AG04449 (cell line): ENCODE measurements around the gene CREG1.

Source experiments
- CTCF ChIA-PET: fragments of 350-600 bp; formaldehyde crosslinking; extraction: SDS; loops from one replicate; lab custom pipeline; 2021; ENCODE audit warnings: antibody characterized with exemption; lab: Yijun Ruan, JAX
- POLR2A ChIA-PET: fragments of 400-600, 350-600 bp; formaldehyde crosslinking; extraction: SDS; loops from one replicate; lab custom pipeline; 2020; ENCODE audit warnings: antibody characterized with exemption, inconsistent platforms; lab: Yijun Ruan, JAX
- DNase-seq: peaks from one replicate; pipeline ENCODE4 v3.0.0-alpha.2; 2010; ENCODE audit warnings: low read depth, low spot score
- H3K4me3 ChIP-seq: 2 replicates; pipeline ENCODE4 v1.5.1; 2011; ENCODE audit warnings: low read depth, mild to moderate bottlenecking, control low read depth, low read length
- CTCF ChIP-seq: IDR thresholded peaks from one replicate; pipeline ENCODE4 v1.5.1; 2011; ENCODE audit warnings: mild to moderate bottlenecking, moderate library complexity, low read length, control low read depth, inconsistent platforms; ENCODE audit not compliant: insufficient read depth; ENCODE audit errors: missing control alignments

Gene CREG1

GRCh38 chr1:167507719-167508118 lies 45.8 kb downstream of the CREG1 start:
- no peak for TF ChIP-seq CTCF
- no peak overlapping the region for H3K4me3 ChIP-seq
- CTCF ChIA-PET: interaction anchor here (1.2 kb wide), 1 partner anchor 25 kb away, joined by 3 read pairs; no protein-coding TSS in a partner anchor
- POLR2A ChIA-PET: no interaction called here
- DNase-seq: no peak

GRCh38 chr1:167504467-167504827 lies 49.1 kb downstream of the CREG1 start:
- ChIA-PET POLR2A (no interaction called here), CTCF (interaction anchor here (1.0 kb wide), 1 partner anchor 36 kb away, joined by 4 read pairs; no protein-coding TSS in a partner anchor)
- H3K4me3 ChIP-seq: no peak overlapping the region
- TF ChIP-seq CTCF: no peak
- DNase-seq: no peak

GRCh38 chr1:167503626-167504466 lies 49.7 kb downstream of the CREG1 start:
- H3K4me3 ChIP-seq: no peak overlapping the region
- no peak for DNase-seq
- ChIA-PET CTCF (no interaction called here), POLR2A (no interaction called here)
- TF ChIP-seq CTCF: no peak

GRCh38 chr1:167502719-167503462 lies 50.7 kb downstream of the CREG1 start:
- CTCF ChIA-PET: no interaction called here
- no peak for DNase-seq
- no peak for TF ChIP-seq CTCF
- POLR2A ChIA-PET: no interaction called here
- no peak overlapping the region for H3K4me3 ChIP-seq

- CTCF ChIA-PET: no interaction called here
- TF ChIP-seq CTCF: no peak
- POLR2A ChIA-PET: no interaction called here
- H3K4me3 ChIP-seq: no peak overlapping the region
- no peak for DNase-seq
These were observed 51.4 kb downstream of the CREG1 start for GRCh38 chr1:167502192-167502551.

- no peak for DNase-seq
- ChIA-PET CTCF (no interaction called here), POLR2A (no interaction called here)
- no peak overlapping the region for H3K4me3 ChIP-seq
- no peak for TF ChIP-seq CTCF
These were observed 51.9 kb downstream of the CREG1 start for GRCh38 chr1:167501515-167502191.
